Measurements from ENCODE around the gene ERICH6. TPM values are rescaled to one million over a fixed set of nuclear protein-coding genes. Genes with fewer than 3 reads are reported as not detected.

The ERICH6 gene
- total and polyA plus RNA-seq, 2 experiments from 2014 or later = 0.32 TPM; not detected in 1

DNA sequence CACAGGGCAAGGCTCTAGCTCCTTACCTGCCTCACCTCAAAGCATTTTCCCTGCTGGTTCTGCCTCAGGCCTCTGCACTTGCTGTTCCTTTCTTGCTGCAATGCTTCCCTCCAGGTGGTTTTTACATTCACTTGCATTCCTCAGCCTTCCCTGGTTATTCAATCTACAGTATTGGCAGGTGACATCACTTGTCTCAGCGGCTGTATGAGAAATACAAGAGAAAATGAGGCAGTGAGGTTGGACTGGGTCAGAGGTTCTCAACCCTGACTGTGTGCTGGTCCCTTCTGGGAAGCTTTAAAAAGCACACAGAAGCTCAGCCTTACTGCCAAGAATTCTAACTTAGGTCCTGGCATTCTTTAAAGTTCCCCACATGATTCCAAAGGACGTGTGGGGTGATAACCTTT, 32.6 kb upstream of the ERICH6 start:
- no peak overlapping the region for H2AFZ ChIP-seq
- no peaks in the 10 kb centered on the region for H3K36me3 ChIP-seq (ENCODE audit: insufficient read depth)
- no peak overlapping the region for H3K4me3 ChIP-seq
- H3K27me3 ChIP-seq (ENCODE audit: insufficient read depth) = no peaks in the 10 kb centered on the region
- no peak overlapping the region for H3K27ac ChIP-seq (ENCODE audit: low read depth)
- H3F3A ChIP-seq (replicated peaks; ENCODE audit: low read depth) = no peaks in the 10 kb centered on the region
- Mint-ChIP-seq H3K27me3 (ENCODE audit: insufficient read depth, low read depth, poor library complexity) (no peaks in the 10 kb centered on the region), H3K4me1 (peaks cover 32% of the 10 kb centered on the region), H3K4me3 (no peak overlapping the region), H3K27ac (0 out of 2 replicates have a peak overlapping the region, but pooled peaks have one; percentile 22), H3K36me3 (ENCODE audit: low read depth) (no peaks in the 10 kb centered on the region), H3K9me3 (no peaks in the 10 kb centered on the region)
- H3K9me2 ChIP-seq (ENCODE audit: insufficient read depth) = no peaks in the 10 kb centered on the region
- H3K4me2 ChIP-seq = no peak overlapping the region; the same call in 1 of the 2 replicates
- no peaks in the 10 kb centered on the region for H3K79me2 ChIP-seq (replicated peaks; ENCODE audit: insufficient read depth)
- H3K4me1 ChIP-seq (ENCODE audit: insufficient read depth) = peaks cover 19% of the 10 kb centered on the region; the same call in 1 of the 2 replicates
- DNase-seq (ENCODE audit: low spot score) (peak; percentile 72), ATAC-seq (peak; percentile 86)
- H4K20me1 ChIP-seq (replicated peaks; ENCODE audit: insufficient read depth) = no peaks in the 10 kb centered on the region
- TF ChIP-seq EZH2 (IDR thresholded peaks at IDR 0.05; ENCODE audit: low read depth, unreplicated experiment) (no peak), CREB1 (CRISPR knock-in tag; IDR thresholded peaks at IDR 0.05; ENCODE audit: low read depth) (peak; percentile 37; the same call in 1 of the 2 replicates)

DNA sequence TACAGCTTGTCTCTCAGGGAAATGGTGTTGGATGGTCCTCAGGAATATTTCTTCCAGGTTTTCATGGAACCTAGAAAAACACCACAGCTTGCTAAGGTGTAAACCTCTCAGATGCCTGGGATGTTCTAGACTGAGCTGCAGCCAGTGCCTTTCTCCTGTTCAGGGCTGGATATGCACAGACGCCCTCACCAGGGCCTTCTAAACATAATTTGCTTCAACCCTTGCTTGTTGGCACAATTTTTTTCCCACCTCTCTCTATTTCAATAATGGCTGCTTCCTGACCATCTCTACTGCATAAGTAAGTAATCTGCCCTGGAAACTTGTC, 31.0 kb upstream of the ERICH6 start:
- DNase-seq (ENCODE audit: low spot score) (no peak), ATAC-seq (no peak)
- Mint-ChIP-seq H3K4me1 (peaks cover 32% of the 10 kb centered on the region), H3K4me3 (no peak overlapping the region), H3K27ac (no peak overlapping the region), H3K36me3 (ENCODE audit: low read depth) (no peaks in the 10 kb centered on the region), H3K27me3 (ENCODE audit: insufficient read depth, low read depth, poor library complexity) (no peaks in the 10 kb centered on the region), H3K9me3 (no peaks in the 10 kb centered on the region)
- Histone ChIP-seq H3K9me2 (ENCODE audit: insufficient read depth) (no peaks in the 10 kb centered on the region), H3K4me1 (ENCODE audit: insufficient read depth) (peaks cover 19% of the 10 kb centered on the region; the same call in 1 of the 2 replicates), H3K27ac (ENCODE audit: low read depth) (no peak overlapping the region), H3K4me3 (no peak overlapping the region), H4K20me1 (replicated peaks; ENCODE audit: insufficient read depth) (no peaks in the 10 kb centered on the region), H3K4me2 (no peak overlapping the region), H3K27me3 (ENCODE audit: insufficient read depth) (no peaks in the 10 kb centered on the region), H2AFZ (no peak overlapping the region), H3F3A (replicated peaks; ENCODE audit: low read depth) (no peaks in the 10 kb centered on the region), H3K79me2 (replicated peaks; ENCODE audit: insufficient read depth) (no peaks in the 10 kb centered on the region), H3K36me3 (ENCODE audit: insufficient read depth) (no peaks in the 10 kb centered on the region)
- TF ChIP-seq, protein P1, sequence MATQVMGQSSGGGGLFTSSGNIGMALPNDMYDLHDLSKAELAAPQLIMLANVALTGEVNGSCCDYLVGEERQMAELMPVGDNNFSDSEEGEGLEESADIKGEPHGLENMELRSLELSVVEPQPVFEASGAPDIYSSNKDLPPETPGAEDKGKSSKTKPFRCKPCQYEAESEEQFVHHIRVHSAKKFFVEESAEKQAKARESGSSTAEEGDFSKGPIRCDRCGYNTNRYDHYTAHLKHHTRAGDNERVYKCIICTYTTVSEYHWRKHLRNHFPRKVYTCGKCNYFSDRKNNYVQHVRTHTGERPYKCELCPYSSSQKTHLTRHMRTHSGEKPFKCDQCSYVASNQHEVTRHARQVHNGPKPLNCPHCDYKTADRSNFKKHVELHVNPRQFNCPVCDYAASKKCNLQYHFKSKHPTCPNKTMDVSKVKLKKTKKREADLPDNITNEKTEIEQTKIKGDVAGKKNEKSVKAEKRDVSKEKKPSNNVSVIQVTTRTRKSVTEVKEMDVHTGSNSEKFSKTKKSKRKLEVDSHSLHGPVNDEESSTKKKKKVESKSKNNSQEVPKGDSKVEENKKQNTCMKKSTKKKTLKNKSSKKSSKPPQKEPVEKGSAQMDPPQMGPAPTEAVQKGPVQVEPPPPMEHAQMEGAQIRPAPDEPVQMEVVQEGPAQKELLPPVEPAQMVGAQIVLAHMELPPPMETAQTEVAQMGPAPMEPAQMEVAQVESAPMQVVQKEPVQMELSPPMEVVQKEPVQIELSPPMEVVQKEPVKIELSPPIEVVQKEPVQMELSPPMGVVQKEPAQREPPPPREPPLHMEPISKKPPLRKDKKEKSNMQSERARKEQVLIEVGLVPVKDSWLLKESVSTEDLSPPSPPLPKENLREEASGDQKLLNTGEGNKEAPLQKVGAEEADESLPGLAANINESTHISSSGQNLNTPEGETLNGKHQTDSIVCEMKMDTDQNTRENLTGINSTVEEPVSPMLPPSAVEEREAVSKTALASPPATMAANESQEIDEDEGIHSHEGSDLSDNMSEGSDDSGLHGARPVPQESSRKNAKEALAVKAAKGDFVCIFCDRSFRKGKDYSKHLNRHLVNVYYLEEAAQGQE (IDR thresholded peaks at IDR 0.05; ENCODE audit: unreplicated experiment) = no peak
- TF ChIP-seq NANOG (IDR thresholded peaks at IDR 0.05; ENCODE audit: borderline replicate concordance) = no peak
- no peak for TF ChIP-seq ZNF331 (CRISPR knock-in tag; IDR thresholded peaks at IDR 0.05; ENCODE audit: low read depth)
- no peak for TF ChIP-seq CREB1 (CRISPR knock-in tag; IDR thresholded peaks at IDR 0.05; ENCODE audit: low read depth)
- no peak for TF ChIP-seq POLR2AphosphoS5 (IDR thresholded peaks at IDR 0.05; ENCODE audit: low read depth)
